K562 (cell line): Measurements from ENCODE around the gene MFSD11. TPM values are rescaled to one million over a fixed set of nuclear protein-coding genes. Genes with fewer than 3 reads are reported as not detected.

Experiments used
- DMBX1 ChIP-seq: fragments of 250-450 bp; sonication (Bioruptor Pico); IDR thresholded peaks from 2 replicates; pipeline ENCODE4 v1.8.0; 2022; ENCODE audit warnings: inconsistent platforms, mild to moderate bottlenecking, moderate library complexity, borderline replicate concordance
- HMBOX1 ChIP-seq: sonication (generic); IDR thresholded peaks from 2 replicates; pipeline ENCODE4 v1.6.1; 2016
- KLF16 ChIP-seq: IDR thresholded peaks from 2 replicates; pipeline ENCODE4 v1.6.1; 2016; ENCODE audit warnings: antibody characterized with exemption
- MTA2 ChIP-seq: fragments of 450-650 bp; IDR thresholded peaks from 2 replicates; pipeline ENCODE4 v1.6.1; 2016; ENCODE audit warnings: low read depth
- NBN ChIP-seq: fragments of 450-650 bp; IDR thresholded peaks from 2 replicates; pipeline ENCODE4 v1.6.1; 2016; ENCODE audit warnings: low read depth, mild to moderate bottlenecking
- NCOR1 ChIP-seq: fragments of 450-650 bp; IDR thresholded peaks from 2 replicates; pipeline ENCODE4 v1.6.1; 2016; ENCODE audit warnings: mild to moderate bottlenecking, moderate library complexity
- NR2C2 ChIP-seq, 2 experiments: fragments of 200-800 bp in 1 of 2; sonication (Bioruptor generic) in 1 of 2; sonication (generic) in 1 of 2; formaldehyde crosslinking in 1 of 2; IDR thresholded peaks; 2 replicates each; pipeline versions ENCODE4 v1.6.1 to v1.8.0; 2016 to 2022; ENCODE audit warnings: mild to moderate bottlenecking in 1 of 2, missing compliant biosample characterization in 1 of 2, missing genetic modification characterization in 1 of 2, missing genetic modification reagents in 1 of 2
- PKNOX1 ChIP-seq: fragments of 450-650 bp; IDR thresholded peaks from 2 replicates; pipeline ENCODE4 v1.6.1; 2016
- RFX1 ChIP-seq: fragments of 450-650 bp; IDR thresholded peaks from 2 replicates; pipeline ENCODE4 v1.6.1; 2016; ENCODE audit warnings: mild to moderate bottlenecking, moderate library complexity
- RNF2 ChIP-seq: sonication (generic); IDR thresholded peaks from 2 replicates; pipeline ENCODE4 v1.6.1; 2016
- TAL1 ChIP-seq: fragments of 450-650 bp; IDR thresholded peaks from 2 replicates; pipeline ENCODE4 v1.6.1; 2016; ENCODE audit warnings: mild to moderate bottlenecking
- TBP ChIP-seq: optimal IDR thresholded peaks from 2 replicates; pipeline ENCODE3; 2011; ENCODE audit warnings: low read depth, low read length, improper control_type of control experiment
- VEZF1 ChIP-seq: fragments of 200-800 bp; sonication (Bioruptor generic); IDR thresholded peaks from 2 replicates; pipeline ENCODE4 v1.6.1; 2017; ENCODE audit warnings: missing genetic modification characterization, missing compliant biosample characterization
- ZBTB11 ChIP-seq, 3 experiments: fragments of 200-800 bp in 1 of 3; fragments of 250-450 bp in 1 of 3; fragments of 450-650 bp in 1 of 3; sonication (Bioruptor Pico) in 1 of 3; sonication (Bioruptor generic) in 1 of 3; formaldehyde crosslinking in 1 of 3; IDR thresholded peaks; 2 replicates each; pipeline versions ENCODE4 v1.6.1 to v1.8.0; 2016 to 2022; ENCODE audit warnings: mild to moderate bottlenecking in 2 of 3, missing genetic modification characterization in 2 of 3, missing compliant biosample characterization in 1 of 3, moderate library complexity in 1 of 3
- ZEB2 ChIP-seq: fragments of 450-650 bp; IDR thresholded peaks from 2 replicates; pipeline ENCODE4 v1.6.1; 2016
- ZNF282 ChIP-seq: sonication (generic); formaldehyde crosslinking; IDR thresholded peaks from 2 replicates; pipeline ENCODE4 v1.8.1; 2023; ENCODE audit warnings: missing genetic modification reagents
- ZNF592 ChIP-seq: fragments of 450-650 bp; IDR thresholded peaks from 2 replicates; pipeline ENCODE4 v1.6.1; 2017; ENCODE audit warnings: antibody characterized with exemption, mild to moderate bottlenecking
- polyA plus RNA-seq, 8 experiments: library from polyadenylated mRNA; depleted of rRNA in 4 of 8; stranded (reverse) in 5 of 8; unstranded in 3 of 8; fragments of >200 nt; fragmentation: Nextera tagmentation in 2 of 8; fragmentation: Illumina TruSeq in 1 of 8; extraction: Ambion mirVana in 2 of 8; extraction: Trizol in 1 of 8; gene quantifications; 2 replicates each; pipeline versions ENCODE4 v1.2.1 to v1.2.3, GENCODE V29; 2011 to 2014; ENCODE audit warnings: inconsistent platforms in 1 of 8, missing spikeins in 1 of 8
- total RNA-seq, 7 experiments: library from RNA; depleted of rRNA in 6 of 7; stranded (reverse); fragments of >200 nt in 6 of 7; fragmentation: Illumina TruSeq in 2 of 7; extraction: Trizol in 2 of 7; gene quantifications; 2 replicates each; pipeline versions ENCODE4 v1.2.1 to v1.2.3, GENCODE V29; 2011 to 2021; ENCODE audit warnings: low replicate concordance in 1 of 7

MFSD11 gene
- total and polyA plus RNA-seq, 9 of the 15 experiments (the other 6 are each of a cell fraction or from before 2014, with no cell fraction given) = 14.4 to 24.5 (median 19.9) TPM

GRCh38 chr17:76789235-76789788 lies 51.4 kb downstream of the MFSD11 start (continued):
- TF ChIP-seq ZNF592 (peak; percentile 79), ZNF282 (no peak), ZEB2 (peak; percentile 84), TAL1 (peak; percentile 55), RFX1 (peak; percentile 52; the same call in 1 of the 2 replicates), RNF2 (0 out of 2 replicates have a peak, but pooled peaks have one; percentile 24), HMBOX1 (peak; percentile 72; the same call in 1 of the 2 replicates), NCOR1 (peak; percentile 41; the same call in 1 of the 2 replicates), KLF16 (peak; percentile 16; the same call in 1 of the 2 replicates), ZBTB11 (CRISPR knock-in tag; IDR thresholded peaks at IDR 0.05) (no peak), NR2C2 (CRISPR knock-in tag; IDR thresholded peaks at IDR 0.05) (no peak), NR2C2 (tag; IDR thresholded peaks at IDR 0.05) (0 out of 2 replicates have a peak, but pooled peaks have one; percentile 21), MTA2 (0 out of 2 replicates have a peak, but pooled peaks have one; percentile 5), TBP (no peak), NBN (peak; percentile 50; the same call in 1 of the 2 replicates), PKNOX1 (peak; percentile 90), VEZF1 (CRISPR knock-in tag) (no peak), DMBX1 (CRISPR knock-in tag) (0 out of 2 replicates have a peak, but pooled peaks have one; percentile 17)
